H1 (cell line): ENCODE data around the gene NME7. TPM values are rescaled to one million over a fixed set of nuclear protein-coding genes. Genes with fewer than 3 reads are reported as not detected.

Experiments used
- CTCF ChIA-PET: fragments of 300-600 bp; sonication (Branson Sonifier 250); formaldehyde crosslinking; loops from one replicate; lab custom pipeline; 2021; ENCODE audit not compliant: partially characterized antibody; lab: Charles Lee
- POLR2A ChIA-PET: fragments of 300-600 bp; sonication (Branson Sonifier 250); formaldehyde crosslinking; loops from one replicate; lab custom pipeline; 2021; ENCODE audit warnings: inconsistent platforms; ENCODE audit not compliant: partially characterized antibody; lab: Charles Lee
- DNase-seq, 2 experiments: peaks; one replicate each; pipeline versions ENCODE4 v3.0.0 to v3.0.0-alpha.2; 2010 to 2022; ENCODE audit warnings: low spot score in 2 of 2, low read depth in 1 of 2, mixed read lengths in 1 of 2
- FAIRE-seq: peaks from 2 replicates; lab custom pipeline; 2011; peaks lifted over from hg19 to GRCh38; lab: Jason Lieb, UNC
- H2AFZ ChIP-seq: 2 replicates; pipeline ENCODE4 v1.8.1; 2012; ENCODE audit warnings: low read length, inconsistent platforms
- H2AK5ac ChIP-seq: 2 replicates; pipeline ENCODE4 v1.6.1; 2013; ENCODE audit warnings: low read depth, low read length
- H2BK120ac ChIP-seq: replicated peaks from 2 replicates; pipeline ENCODE3; 2013; ENCODE audit warnings: low read depth, low read length, inconsistent platforms
- H2BK12ac ChIP-seq: 2 replicates; pipeline ENCODE4 v1.6.1; 2013; ENCODE audit warnings: low read depth, low read length
- H2BK15ac ChIP-seq: 2 replicates; pipeline ENCODE4 v1.6.1; 2013; ENCODE audit warnings: low read length
- H2BK20ac ChIP-seq: 2 replicates; pipeline ENCODE4 v1.6.1; 2013; ENCODE audit warnings: low read length
- H2BK5ac ChIP-seq: 2 replicates; pipeline ENCODE4 v1.6.1; 2013; ENCODE audit warnings: low read depth, low read length
- H3K14ac ChIP-seq: 2 replicates; pipeline ENCODE4 v1.6.1; 2013; ENCODE audit warnings: inconsistent platforms; ENCODE audit not compliant: insufficient read length
- H3K18ac ChIP-seq: 2 replicates; pipeline ENCODE4 v1.6.1; 2013; ENCODE audit warnings: low read length; ENCODE audit errors: extremely low read depth
- H3K23ac ChIP-seq: 2 replicates; pipeline ENCODE4 v1.6.1; 2013; ENCODE audit warnings: inconsistent platforms; ENCODE audit not compliant: insufficient read length
- H3K23me2 ChIP-seq: 2 replicates; pipeline ENCODE4 v1.6.1; 2013; ENCODE audit warnings: low read depth, low read length
- H3K27ac ChIP-seq: 2 replicates; pipeline ENCODE4 v1.6.1; 2011; ENCODE audit warnings: low read depth, low read length, inconsistent platforms
- H3K27me3 ChIP-seq, 4 experiments: replicated peaks in 1 of 4; 1 replicate in 1 of 4; 2 replicates in 3 of 4; pipeline versions ENCODE4 v1.6.1 to v1.8.1; 2011 to 2013; ENCODE audit warnings: low read length in 3 of 4, mild to moderate bottlenecking in 3 of 4, inconsistent platforms in 2 of 4, mixed read lengths in 2 of 4, moderate library complexity in 1 of 4; ENCODE audit not compliant: control insufficient read depth in 3 of 4, insufficient read depth in 3 of 4; ENCODE audit errors: extremely low read depth in 1 of 4
- H3K36me3 ChIP-seq, 4 experiments: 2 replicates each; pipeline versions ENCODE4 v1.6.1 to v1.8.1; 2011 to 2013; ENCODE audit warnings: mild to moderate bottlenecking in 4 of 4, low read length in 3 of 4, moderate library complexity in 2 of 4, control low read depth in 1 of 4, inconsistent platforms in 1 of 4; ENCODE audit not compliant: insufficient read depth in 4 of 4, control insufficient read depth in 2 of 4
- H3K4ac ChIP-seq: replicated peaks from 2 replicates; pipeline ENCODE3; 2013; ENCODE audit warnings: low read length, low read depth, mixed read lengths, inconsistent platforms; ENCODE audit not compliant: insufficient read length
- H3K4me1 ChIP-seq, 4 experiments: replicated peaks in 1 of 4; 1 replicate in 1 of 4; 2 replicates in 3 of 4; pipeline versions ENCODE4 v1.6.1 to v1.8.1; 2011 to 2013; ENCODE audit warnings: low read length in 3 of 4, inconsistent platforms in 2 of 4, mixed read lengths in 1 of 4; ENCODE audit not compliant: insufficient read depth in 4 of 4, control insufficient read depth in 3 of 4
- H3K4me2 ChIP-seq, 2 experiments: 2 replicates each; pipeline versions ENCODE4 v1.6.1 to v1.8.1; 2011 to 2013; ENCODE audit warnings: low read depth in 2 of 2, low read length in 2 of 2, control low read depth in 1 of 2, inconsistent platforms in 1 of 2, mild to moderate bottlenecking in 1 of 2; ENCODE audit not compliant: insufficient read depth in 1 of 2
- H3K4me3 ChIP-seq, 4 experiments: fragments of 200-600, 300-600 bp in 1 of 4; sonication (generic), shearing (Covaris generic), sonication (Bioruptor Twin) in 1 of 4; 2 replicates each; pipeline versions ENCODE4 v1.5.1 to v1.8.1; 2011 to 2016; ENCODE audit warnings: low read length in 4 of 4, low read depth in 3 of 4, control low read depth in 2 of 4, inconsistent platforms in 2 of 4, mild to moderate bottlenecking in 2 of 4, mixed read lengths in 1 of 4, moderate library complexity in 1 of 4; ENCODE audit not compliant: insufficient read depth in 2 of 4; ENCODE audit errors: extremely low read depth in 1 of 4
- H3K56ac ChIP-seq: replicated peaks from 2 replicates; pipeline ENCODE3; 2013; ENCODE audit warnings: low read depth, mild to moderate bottlenecking, mixed read lengths, low read length, inconsistent platforms; ENCODE audit not compliant: insufficient read length
- H3K79me1 ChIP-seq: 2 replicates; pipeline ENCODE4 v1.6.1; 2013; ENCODE audit warnings: low read depth, low read length, control low read depth
- H3K79me2 ChIP-seq, 2 experiments: 2 replicates each; pipeline versions ENCODE4 v1.6.1 to v1.8.1; 2012 to 2013; ENCODE audit warnings: low read length in 2 of 2, mild to moderate bottlenecking in 2 of 2, inconsistent platforms in 1 of 2; ENCODE audit not compliant: insufficient read depth in 2 of 2, control insufficient read depth in 1 of 2
- H3K9ac ChIP-seq, 4 experiments: replicated peaks in 1 of 4; 1 replicate in 1 of 4; 2 replicates in 3 of 4; pipeline versions ENCODE4 v1.6.1 to v1.8.1; 2011 to 2013; ENCODE audit warnings: low read depth in 3 of 4, low read length in 3 of 4, control low read depth in 2 of 4, mild to moderate bottlenecking in 2 of 4, moderate library complexity in 2 of 4, inconsistent platforms in 1 of 4; ENCODE audit errors: extremely low read depth in 1 of 4
- H3K9me3 ChIP-seq, 2 experiments: 2 replicates each; pipeline versions ENCODE4 v1.6.1 to v1.8.1; 2012 to 2013; ENCODE audit warnings: mild to moderate bottlenecking in 2 of 2, moderate library complexity in 2 of 2, control low read depth in 1 of 2, inconsistent platforms in 1 of 2, low read depth in 1 of 2, low read length in 1 of 2, mixed read lengths in 1 of 2; ENCODE audit not compliant: insufficient read depth in 2 of 2
- H4K20me1 ChIP-seq, 2 experiments: replicated peaks in 1 of 2; 2 replicates each; pipeline versions ENCODE3 to v1.8.1; 2011 to 2013; ENCODE audit warnings: inconsistent platforms in 2 of 2, low read length in 2 of 2, mild to moderate bottlenecking in 1 of 2; ENCODE audit not compliant: insufficient read depth in 2 of 2, control insufficient read depth in 1 of 2
- H4K5ac ChIP-seq: 2 replicates; pipeline ENCODE4 v1.6.1; 2013; ENCODE audit warnings: low read length, low read depth, mixed read lengths, inconsistent platforms; ENCODE audit not compliant: insufficient read length
- H4K8ac ChIP-seq: 2 replicates; pipeline ENCODE4 v1.8.0; 2013; ENCODE audit warnings: mild to moderate bottlenecking, moderate library complexity, low read length, inconsistent platforms; ENCODE audit not compliant: insufficient read depth; ENCODE audit errors: extremely low read depth
- H4K91ac ChIP-seq: replicated peaks from 2 replicates; pipeline ENCODE3; 2013; ENCODE audit warnings: low read length, mixed read lengths, inconsistent platforms; ENCODE audit not compliant: insufficient read length
- GTF2F1 ChIP-seq: IDR thresholded peaks from 2 replicates; pipeline ENCODE4 v1.6.1; 2012; ENCODE audit warnings: low read depth, low read length, improper control_type of control experiment, borderline replicate concordance
- WGBS, 2 experiments: shearing (Covaris generic) in 1 of 2; methylation state at CpG; one replicate each; pipeline versions ENCODE4 v1.1.6 to v1.1.7; 2013 to 2015; ENCODE audit warnings: low lambda C conversion rate in 2 of 2, mixed read lengths in 2 of 2, inconsistent platforms in 1 of 2, low coverage in 1 of 2, missing lambda C conversion rate in 1 of 2; ENCODE audit not compliant: insufficient replicate concordance in 2 of 2, insufficient coverage in 1 of 2, insufficient read length in 1 of 2; ENCODE audit errors: extremely low coverage in 1 of 2, missing lambda C conversion rate in 1 of 2; 5-methylcytosine and 5-hydroxymethylcytosine counted together
- polyA plus RNA-seq, 7 experiments: library from polyadenylated mRNA; depleted of rRNA in 3 of 7; stranded (reverse) in 5 of 7; unstranded in 2 of 7; fragments of >200 nt in 5 of 7; fragments of 200-250 nt in 2 of 7; gene quantifications; 1 replicate in 5 of 7; 2 replicates in 1 of 7; 4 replicates in 1 of 7; pipeline versions ENCODE4 v1.2.1 to v1.2.3, GENCODE V29; 2011 to 2013; ENCODE audit warnings: missing spikeins in 2 of 7, mixed read lengths in 2 of 7
- total RNA-seq: library from RNA; stranded (reverse); fragmentation: NEBNext Ultra II Directional; extraction: Animal tissue kit (Norgen Biotek cat#: 25700); gene quantifications from 2 replicates; pipeline ENCODE4 v1.2.1, GENCODE V29; 2021

Gene NME7
- total and polyA plus RNA-seq, 2 of the 8 experiments (the other 6 are each of a cell fraction or from before 2014, with no cell fraction given) = 11.6 to 28.5 TPM

DNA sequence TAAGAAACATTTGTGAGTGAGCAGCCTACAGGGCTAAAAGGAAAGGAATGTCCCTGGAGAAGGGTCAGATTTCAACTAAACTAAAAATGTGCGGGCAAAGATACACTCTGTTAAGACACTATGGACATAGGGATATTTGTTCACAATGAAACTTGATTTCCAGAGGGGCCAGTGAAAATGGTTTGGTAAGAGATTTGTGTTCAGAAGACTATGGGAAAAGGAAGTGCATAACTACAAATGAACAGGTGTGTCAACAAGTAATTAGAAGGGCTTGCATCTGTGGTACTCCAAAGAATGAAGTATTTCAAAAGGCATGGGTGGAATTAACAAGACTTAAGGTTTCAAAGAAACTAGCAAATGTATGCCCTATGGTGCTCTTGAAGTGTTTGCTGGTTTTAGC is 60.4 kb downstream of the NME7 start:
- Histone ChIP-seq H3K4me2 (no peak overlapping the region), H2BK20ac (no peak overlapping the region), H3K27me3 (no peaks in the 10 kb centered on the region), H2BK15ac (no peak overlapping the region), H4K5ac (no peak overlapping the region), H2AFZ (no peak overlapping the region), H3K14ac (no peak overlapping the region), H3K36me3 (no peaks in the 10 kb centered on the region), H4K20me1 (no peaks in the 10 kb centered on the region), H3K4me3 (no peak overlapping the region), H3K9ac (no peak overlapping the region), H3K4ac (no peak overlapping the region), H3K23me2 (no peaks in the 10 kb centered on the region), H3K9me3 (no peaks in the 10 kb centered on the region), H4K91ac (no peak overlapping the region), H3K4me1 (peaks cover 0 to 3% (median 0%) of the 10 kb centered on the region in 4 experiments; a peak in 1 of 7 replicates), H3K79me2 (no peaks in the 10 kb centered on the region), H3K23ac (no peak overlapping the region), H3K27ac (no peak overlapping the region), H4K8ac (no peak overlapping the region), H2BK120ac (no peak overlapping the region), H2BK12ac (no peak overlapping the region), H2BK5ac (no peak overlapping the region), H3K56ac (no peak overlapping the region), H3K79me1 (no peaks in the 10 kb centered on the region), H3K18ac (no peak overlapping the region), H2AK5ac (no peak overlapping the region)
- no peak for DNase-seq
- no peak for FAIRE-seq
- POLR2A ChIA-PET = no interaction called here
- CTCF ChIA-PET = interaction anchor here (2.3 kb wide), 1 partner anchor 41 kb away, joined by 5 read pairs; no protein-coding TSS in a partner anchor
- WGBS, 2 experiments = 94% methylated on average over 1 of the region's 1 CpG; no CpG with 5 or more reads in 1 of the 2 experiments
- no peak for TF ChIP-seq GTF2F1
